Endothelial cell of umbilical vein (primary cell): ENCODE data around the gene LRTM2.

ENCODE experiments used
- EZH2 ChIP-seq: IDR thresholded peaks from 2 replicates; pipeline ENCODE4 v1.6.1; 2012; ENCODE audit warnings: borderline replicate concordance, low read depth, mild to moderate bottlenecking, moderate library complexity, low read length, inconsistent platforms; ENCODE audit not compliant: severe bottlenecking
- FOS ChIP-seq: IDR thresholded peaks from 2 replicates; pipeline ENCODE4 v1.6.1; 2011; ENCODE audit warnings: mild to moderate bottlenecking, low read length, moderate library complexity, borderline replicate concordance; ENCODE audit not compliant: insufficient read depth
- JUN ChIP-seq: IDR thresholded peaks from 2 replicates; pipeline ENCODE4 v1.6.1; 2011; ENCODE audit warnings: borderline replicate concordance, low read depth; ENCODE audit not compliant: insufficient read length, insufficient read depth
- POLR2A ChIP-seq: IDR thresholded peaks from 2 replicates; pipeline ENCODE4 v1.6.1; 2012; ENCODE audit warnings: low read depth, mild to moderate bottlenecking, control low read depth, low read length
- POLR2AphosphoS5 ChIP-seq: IDR thresholded peaks from 2 replicates; pipeline ENCODE4 v1.6.1; 2012; ENCODE audit warnings: low read depth, mild to moderate bottlenecking, control low read depth, low read length, moderate library complexity; ENCODE audit not compliant: insufficient read depth
- TF ChIP-seq, protein P1 (sequence below), 2 donors: IDR thresholded peaks; 1 replicate in 1 of 2; 2 replicates in 1 of 2; pipeline ENCODE4 v1.5.1; 2011; ENCODE audit warnings: low read length in 2 of 2, mild to moderate bottlenecking in 2 of 2, moderate library complexity in 2 of 2, control low read depth in 1 of 2, inconsistent platforms in 1 of 2, low read depth in 1 of 2; ENCODE audit not compliant: insufficient read depth in 1 of 2; ENCODE audit errors: extremely low read depth in 1 of 2

DNA sequence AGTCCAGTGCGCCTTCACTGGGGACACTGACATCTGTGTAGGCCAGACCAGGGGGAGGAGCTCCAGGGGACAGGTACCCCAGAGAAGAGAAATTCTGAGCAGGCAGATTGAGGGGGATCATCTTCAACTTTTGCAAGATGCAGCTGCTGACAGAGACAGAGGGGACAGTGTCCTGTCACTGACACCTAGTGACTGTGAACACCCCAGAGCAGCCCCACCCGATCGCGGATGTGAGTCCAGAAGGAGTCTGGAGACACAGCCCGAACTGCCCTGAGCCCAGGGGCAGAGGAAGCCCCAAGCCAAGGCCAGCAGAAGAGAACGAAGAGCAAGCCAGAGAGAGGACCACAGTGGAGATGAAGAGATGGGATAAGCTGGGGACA is 21.7 kb upstream of the LRTM2 start:
- no peak for TF ChIP-seq POLR2AphosphoS5
- TF ChIP-seq, protein P1, sequence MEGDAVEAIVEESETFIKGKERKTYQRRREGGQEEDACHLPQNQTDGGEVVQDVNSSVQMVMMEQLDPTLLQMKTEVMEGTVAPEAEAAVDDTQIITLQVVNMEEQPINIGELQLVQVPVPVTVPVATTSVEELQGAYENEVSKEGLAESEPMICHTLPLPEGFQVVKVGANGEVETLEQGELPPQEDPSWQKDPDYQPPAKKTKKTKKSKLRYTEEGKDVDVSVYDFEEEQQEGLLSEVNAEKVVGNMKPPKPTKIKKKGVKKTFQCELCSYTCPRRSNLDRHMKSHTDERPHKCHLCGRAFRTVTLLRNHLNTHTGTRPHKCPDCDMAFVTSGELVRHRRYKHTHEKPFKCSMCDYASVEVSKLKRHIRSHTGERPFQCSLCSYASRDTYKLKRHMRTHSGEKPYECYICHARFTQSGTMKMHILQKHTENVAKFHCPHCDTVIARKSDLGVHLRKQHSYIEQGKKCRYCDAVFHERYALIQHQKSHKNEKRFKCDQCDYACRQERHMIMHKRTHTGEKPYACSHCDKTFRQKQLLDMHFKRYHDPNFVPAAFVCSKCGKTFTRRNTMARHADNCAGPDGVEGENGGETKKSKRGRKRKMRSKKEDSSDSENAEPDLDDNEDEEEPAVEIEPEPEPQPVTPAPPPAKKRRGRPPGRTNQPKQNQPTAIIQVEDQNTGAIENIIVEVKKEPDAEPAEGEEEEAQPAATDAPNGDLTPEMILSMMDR (IDR thresholded peaks at IDR 0.05; ENCODE audit: extremely low read depth in 1 of 2, insufficient read depth in 1 of 2, low read depth in 1 of 2, low read length in 2 of 2), result no peak
- no peak for TF ChIP-seq POLR2A
- TF ChIP-seq JUN, result no peak
- TF ChIP-seq EZH2, result no peak
- TF ChIP-seq FOS, result no peak
